MCF 10A (cell line): ENCODE results near the gene KIFBP. TPM values are rescaled to one million over a fixed set of nuclear protein-coding genes. Genes with fewer than 3 reads are reported as not detected.

Source experiments
- BruUV-seq: library from RNA; stranded (reverse); fragments of 400-500 nt; replicated peaks from 2 replicates; lab custom pipeline; 2021; lab: Mats Ljungman, UMichigan
- CTCF ChIA-PET: fragments of 300-600 bp; sonication (Branson Sonifier 250); formaldehyde crosslinking; extraction: SDS; loops from one replicate; lab custom pipeline; 2021; ENCODE audit warnings: antibody characterized with exemption, inconsistent platforms; lab: Yijun Ruan, JAX
- POLR2A ChIA-PET: fragments of 300-600, 350-650 bp; sonication (Branson Sonifier 250); formaldehyde crosslinking; extraction: SDS; loops from one replicate; lab custom pipeline; 2020; ENCODE audit warnings: antibody characterized with exemption, inconsistent platforms; lab: Yijun Ruan, JAX
- DNase-seq: peaks from one replicate; pipeline ENCODE4 v3.0.0-alpha.2; 2018; ENCODE audit not compliant: unreplicated experiment
- H3K27ac Mint-ChIP-seq: one replicate; pipeline ENCODE4 v1.8.0; 2022; ENCODE audit warnings: mild to moderate bottlenecking, low read depth, mixed read lengths; ENCODE audit not compliant: unreplicated experiment
- H3K27me3 Mint-ChIP-seq: one replicate; pipeline ENCODE4 v1.8.0; 2022; ENCODE audit warnings: mixed read lengths; ENCODE audit not compliant: insufficient read depth, unreplicated experiment
- H3K36me3 Mint-ChIP-seq: one replicate; pipeline ENCODE4 v1.8.0; 2022; ENCODE audit warnings: mild to moderate bottlenecking, moderate library complexity, mixed read lengths; ENCODE audit not compliant: insufficient read depth, unreplicated experiment
- H3K4me1 Mint-ChIP-seq: one replicate; pipeline ENCODE4 v1.8.0; 2022; ENCODE audit warnings: mixed read lengths; ENCODE audit not compliant: insufficient read depth, unreplicated experiment
- H3K4me3 Mint-ChIP-seq: one replicate; pipeline ENCODE4 v1.8.0; 2022; ENCODE audit warnings: mild to moderate bottlenecking, moderate library complexity, mixed read lengths; ENCODE audit not compliant: unreplicated experiment
- H3K9me3 Mint-ChIP-seq: one replicate; pipeline ENCODE4 v1.8.0; 2022; ENCODE audit warnings: mixed read lengths; ENCODE audit not compliant: unreplicated experiment
- intact Hi-C: fragments of 100-400 bp; cut with micrococcal nuclease; formaldehyde crosslinking; loops from 2 replicates; pipeline ENCODE4 v1.14.1; 2022
- total RNA-seq: library from RNA; stranded (reverse); gene quantifications from 2 replicates; pipeline ENCODE4 v1.2.3, GENCODE V29; 2022
- TF ChIP-seq, protein P1 (sequence below): fragments of 200-600 bp; IDR thresholded peaks from one replicate; pipeline ENCODE4 v1.8.0; 2022; ENCODE audit warnings: antibody characterized with exemption, mild to moderate bottlenecking; ENCODE audit not compliant: unreplicated experiment

The KIFBP gene
- total RNA-seq, 1 experiment from 2014 or later = 20.9 TPM

DNA sequence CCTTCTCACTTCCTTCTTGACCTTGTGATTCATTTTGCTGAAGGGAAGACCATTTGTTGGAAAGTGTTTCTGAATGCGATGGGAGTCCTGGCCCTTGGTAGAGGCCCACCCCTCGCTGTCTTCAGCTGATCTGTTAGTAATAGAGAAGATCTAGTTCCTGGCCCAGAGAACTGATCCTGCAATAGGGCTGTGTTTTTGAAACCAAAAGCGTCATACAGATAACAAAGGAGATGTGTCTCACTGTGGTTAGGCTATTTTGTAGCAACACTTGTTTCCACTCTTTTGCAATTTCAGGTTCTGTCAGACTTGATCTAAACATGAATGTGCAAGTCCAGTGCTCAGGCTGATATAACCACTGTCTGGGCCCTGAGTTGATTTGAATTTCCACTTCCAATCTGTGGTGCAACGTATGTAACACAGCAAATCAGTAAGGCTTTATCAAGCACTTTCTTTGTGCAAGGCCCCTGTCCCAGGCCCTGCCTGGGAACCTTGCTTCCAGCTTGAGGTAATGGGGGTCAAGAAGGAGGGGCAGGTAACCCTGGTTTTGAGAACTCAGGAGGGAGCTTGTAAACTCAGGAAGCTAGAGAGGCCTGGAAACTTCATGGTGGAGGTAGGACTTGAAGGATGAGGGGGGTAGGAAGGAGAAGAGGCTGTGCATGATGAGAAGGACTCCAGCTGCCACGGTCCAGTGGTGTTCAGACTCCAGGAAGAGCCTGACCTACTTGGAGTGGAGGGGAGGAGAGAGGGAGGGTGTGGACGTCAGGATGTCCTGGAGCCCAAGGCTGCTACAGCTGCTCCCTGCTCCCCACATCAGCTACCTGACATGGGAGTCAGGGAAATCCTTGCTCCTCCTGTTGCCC is 57.1 kb downstream of the KIFBP start:
- TF ChIP-seq, protein P1, sequence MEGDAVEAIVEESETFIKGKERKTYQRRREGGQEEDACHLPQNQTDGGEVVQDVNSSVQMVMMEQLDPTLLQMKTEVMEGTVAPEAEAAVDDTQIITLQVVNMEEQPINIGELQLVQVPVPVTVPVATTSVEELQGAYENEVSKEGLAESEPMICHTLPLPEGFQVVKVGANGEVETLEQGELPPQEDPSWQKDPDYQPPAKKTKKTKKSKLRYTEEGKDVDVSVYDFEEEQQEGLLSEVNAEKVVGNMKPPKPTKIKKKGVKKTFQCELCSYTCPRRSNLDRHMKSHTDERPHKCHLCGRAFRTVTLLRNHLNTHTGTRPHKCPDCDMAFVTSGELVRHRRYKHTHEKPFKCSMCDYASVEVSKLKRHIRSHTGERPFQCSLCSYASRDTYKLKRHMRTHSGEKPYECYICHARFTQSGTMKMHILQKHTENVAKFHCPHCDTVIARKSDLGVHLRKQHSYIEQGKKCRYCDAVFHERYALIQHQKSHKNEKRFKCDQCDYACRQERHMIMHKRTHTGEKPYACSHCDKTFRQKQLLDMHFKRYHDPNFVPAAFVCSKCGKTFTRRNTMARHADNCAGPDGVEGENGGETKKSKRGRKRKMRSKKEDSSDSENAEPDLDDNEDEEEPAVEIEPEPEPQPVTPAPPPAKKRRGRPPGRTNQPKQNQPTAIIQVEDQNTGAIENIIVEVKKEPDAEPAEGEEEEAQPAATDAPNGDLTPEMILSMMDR = no peak
- no TSS peak for BruUV-seq
- peak overlapping the region; percentile 94 for H3K27ac Mint-ChIP-seq
- ChIA-PET CTCF (interaction anchor here (0.7 to 1.1 kb wide), 4 partner anchors 19 to 239 kb away, joined by 3 to 4 read pairs (median 4); no protein-coding TSS in a partner anchor), POLR2A (interaction anchor here (0.6 to 2.4 kb wide), 7 partner anchors 14 to 668 kb away, joined by 3 to 11 read pairs (median 3); no protein-coding TSS in a partner anchor)
- no peak overlapping the region for H3K4me3 Mint-ChIP-seq
- H3K4me1 Mint-ChIP-seq = peaks cover 10% of the 10 kb centered on the region
- intact Hi-C loops = no loop called here
- DNase-seq = peak; percentile 70
- no peaks in the 10 kb centered on the region for H3K36me3 Mint-ChIP-seq
- no peaks in the 10 kb centered on the region for H3K9me3 Mint-ChIP-seq
- no peaks in the 10 kb centered on the region for H3K27me3 Mint-ChIP-seq

DNA sequence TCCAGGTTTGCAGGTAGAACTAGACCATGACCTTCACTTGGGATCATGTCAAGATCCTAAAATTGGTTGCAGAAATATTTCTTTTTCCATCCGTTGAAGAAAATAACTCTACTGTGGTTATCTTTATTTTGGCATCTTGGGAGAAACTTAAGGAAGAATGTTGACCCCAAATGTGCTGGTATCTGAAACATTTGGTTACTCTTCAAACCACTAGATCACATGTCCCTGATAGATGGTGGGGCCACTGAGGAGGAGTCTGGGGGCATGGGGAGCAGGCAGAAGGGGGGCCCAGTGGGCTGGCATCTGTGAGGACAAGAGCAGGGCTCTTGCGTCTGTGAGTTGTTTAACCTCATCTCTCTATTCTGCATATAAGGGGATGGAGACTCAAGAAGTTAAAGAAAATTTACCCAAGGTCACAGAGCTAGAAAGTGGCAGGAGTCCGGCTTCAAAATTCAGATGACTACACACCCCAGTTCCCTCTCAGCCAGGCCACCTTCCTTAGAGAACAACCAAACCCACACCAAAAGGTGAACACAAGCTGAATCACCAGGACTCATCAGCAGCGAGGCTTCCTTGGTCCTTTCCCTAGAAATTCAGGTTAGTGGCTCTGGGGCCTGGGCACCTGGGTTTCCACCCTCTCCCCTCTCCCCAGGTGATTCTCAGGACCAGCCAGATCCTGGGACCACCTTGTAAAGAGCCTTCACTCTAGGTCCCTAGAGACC is 58.7 kb downstream of the KIFBP start:
- Mint-ChIP-seq H3K36me3 (no peaks in the 10 kb centered on the region), H3K27me3 (no peaks in the 10 kb centered on the region), H3K27ac (no peak overlapping the region), H3K4me3 (no peak overlapping the region), H3K4me1 (peaks cover 10% of the 10 kb centered on the region), H3K9me3 (no peaks in the 10 kb centered on the region)
- TF ChIP-seq, protein P1 = no peak
- POLR2A ChIA-PET = interaction anchor here (2.4 kb wide), 1 partner anchor 15 kb away, joined by 11 read pairs; no protein-coding TSS in a partner anchor
- CTCF ChIA-PET = no interaction called here
- intact Hi-C loops = no loop called here
- DNase-seq = no peak
- BruUV-seq = no TSS peak

DNA sequence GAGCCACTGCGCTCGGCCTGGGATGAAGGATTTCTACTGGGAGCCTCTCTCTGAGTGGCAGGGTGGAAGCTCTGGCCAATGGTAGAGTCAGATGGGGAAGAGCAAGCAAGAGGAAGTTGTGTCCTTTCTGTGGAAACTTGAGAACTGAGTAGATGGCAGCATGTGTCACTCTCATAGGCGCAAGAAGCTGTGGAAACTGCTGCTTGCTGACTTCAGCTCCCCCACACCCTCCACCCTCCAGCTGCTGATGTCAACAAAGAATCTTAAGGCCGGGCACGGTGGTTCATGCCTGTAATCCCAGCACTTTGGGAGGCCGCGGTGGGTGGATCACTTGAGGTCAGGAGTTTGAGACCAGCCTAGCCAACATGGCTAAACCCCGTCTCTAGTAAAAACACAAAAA is 59.5 kb downstream of the KIFBP start:
- H3K27me3 Mint-ChIP-seq = no peaks in the 10 kb centered on the region
- no peak overlapping the region for H3K4me3 Mint-ChIP-seq
- TF ChIP-seq, protein P1 = no peak
- H3K36me3 Mint-ChIP-seq = no peaks in the 10 kb centered on the region
- BruUV-seq = no TSS peak
- ChIA-PET POLR2A (no interaction called here), CTCF (no interaction called here)
- H3K4me1 Mint-ChIP-seq = peaks cover 10% of the 10 kb centered on the region
- no peaks in the 10 kb centered on the region for H3K9me3 Mint-ChIP-seq
- intact Hi-C loops = no loop called here
- no peak for DNase-seq
- no peak overlapping the region for H3K27ac Mint-ChIP-seq

DNA sequence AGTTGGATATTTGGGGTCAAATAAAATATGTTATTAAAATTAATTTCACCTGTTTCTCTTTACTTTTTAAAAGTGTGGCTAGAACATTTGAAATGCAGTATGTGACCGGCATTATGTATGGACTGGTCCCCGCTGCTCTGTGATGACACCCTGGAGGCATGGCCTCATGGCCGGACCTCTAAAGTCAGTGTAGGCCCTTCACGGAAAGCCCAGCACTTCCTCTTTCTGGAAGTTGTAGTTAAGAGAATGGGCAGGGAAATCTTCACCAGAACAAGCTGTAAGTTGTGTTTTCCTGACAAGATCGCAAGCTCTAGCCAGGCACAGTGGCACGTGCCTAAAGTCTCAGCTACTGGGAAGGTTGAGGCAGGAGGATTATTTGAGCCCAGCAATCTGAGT is 61.0 kb downstream of the KIFBP start:
- Mint-ChIP-seq H3K4me1 (peaks cover 10% of the 10 kb centered on the region), H3K27ac (no peak overlapping the region), H3K27me3 (no peaks in the 10 kb centered on the region), H3K4me3 (no peak overlapping the region), H3K36me3 (no peaks in the 10 kb centered on the region), H3K9me3 (no peaks in the 10 kb centered on the region)
- intact Hi-C loops = no loop called here
- no TSS peak for BruUV-seq
- POLR2A ChIA-PET = no interaction called here
- CTCF ChIA-PET = interaction anchor here (0.6 kb wide), 2 partner anchors 67 to 229 kb away, joined by 3 to 4 read pairs; partner anchors contain the start of gene HK1
- DNase-seq = no peak
- TF ChIP-seq, protein P1 = no peak
